Activated CD4-positive, CD25-positive, alpha-beta regulatory T cell (primary cell): ENCODE results near the gene PLIN5.

ENCODE experiments used
- DNase-seq, 4 experiments: peaks; one replicate each; lab custom pipeline; 2025; lab: John Stamatoyannopoulos, UW

Gene PLIN5

DNA sequence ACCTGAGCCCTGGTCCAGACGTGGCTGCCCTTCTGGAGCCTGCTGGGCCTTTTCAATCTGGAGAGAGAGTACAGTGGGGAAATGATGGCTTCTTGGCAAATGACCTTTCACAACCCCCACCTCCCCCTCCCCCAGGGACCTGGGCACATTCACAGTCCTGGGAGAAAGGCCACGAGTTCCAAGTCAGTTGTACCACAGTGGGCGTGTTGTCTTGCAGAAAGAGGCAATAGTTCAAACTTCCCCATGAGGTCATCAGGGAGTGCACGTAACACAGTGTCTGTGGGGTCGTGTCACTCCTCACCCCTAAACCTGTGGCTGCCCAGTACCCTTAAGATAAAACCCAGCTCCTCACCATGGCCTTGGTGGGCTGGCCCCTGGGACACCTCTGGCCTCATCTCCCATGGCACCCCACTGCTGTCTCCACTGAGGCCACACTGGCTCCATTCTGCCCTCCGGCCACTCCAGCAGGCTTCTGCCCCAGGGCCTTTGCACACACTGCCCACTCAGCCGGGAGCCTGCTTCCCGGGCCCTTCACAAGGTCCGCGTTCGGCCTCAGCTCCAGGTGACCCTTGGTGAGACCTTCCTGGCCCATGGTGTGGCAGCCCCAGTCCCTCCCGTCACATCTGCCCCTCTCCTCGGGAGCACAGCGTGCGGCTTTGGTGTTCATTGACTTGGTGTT is 30.0 kb downstream of the PLIN5 start:
- no peak for DNase-seq

- no peak for DNase-seq
Measured at GRCh38 chr19:4504297-4504701, 30.7 kb downstream of the PLIN5 start.

DNA sequence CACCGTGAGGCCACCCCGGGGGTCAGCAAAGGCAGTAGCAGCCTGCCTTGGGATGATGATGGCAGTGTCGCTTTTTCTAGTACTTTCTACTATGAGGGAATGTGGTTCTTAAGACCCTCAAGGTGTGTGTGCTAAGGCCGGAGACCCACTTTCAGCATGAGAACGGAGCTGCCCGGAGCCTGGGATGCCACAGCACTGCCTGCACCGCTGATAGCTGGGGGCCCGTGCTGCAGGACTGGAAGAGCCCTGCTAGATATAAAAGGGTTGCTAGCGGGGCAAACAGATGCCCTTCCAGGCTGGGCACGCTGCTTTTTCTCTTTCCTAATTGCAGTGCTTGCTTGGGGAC is 31.2 kb downstream of the PLIN5 start:
- no peak for DNase-seq

- no peak for DNase-seq
Measured at GRCh38 chr19:4503132-4503824, 31.7 kb downstream of the PLIN5 start.

DNA sequence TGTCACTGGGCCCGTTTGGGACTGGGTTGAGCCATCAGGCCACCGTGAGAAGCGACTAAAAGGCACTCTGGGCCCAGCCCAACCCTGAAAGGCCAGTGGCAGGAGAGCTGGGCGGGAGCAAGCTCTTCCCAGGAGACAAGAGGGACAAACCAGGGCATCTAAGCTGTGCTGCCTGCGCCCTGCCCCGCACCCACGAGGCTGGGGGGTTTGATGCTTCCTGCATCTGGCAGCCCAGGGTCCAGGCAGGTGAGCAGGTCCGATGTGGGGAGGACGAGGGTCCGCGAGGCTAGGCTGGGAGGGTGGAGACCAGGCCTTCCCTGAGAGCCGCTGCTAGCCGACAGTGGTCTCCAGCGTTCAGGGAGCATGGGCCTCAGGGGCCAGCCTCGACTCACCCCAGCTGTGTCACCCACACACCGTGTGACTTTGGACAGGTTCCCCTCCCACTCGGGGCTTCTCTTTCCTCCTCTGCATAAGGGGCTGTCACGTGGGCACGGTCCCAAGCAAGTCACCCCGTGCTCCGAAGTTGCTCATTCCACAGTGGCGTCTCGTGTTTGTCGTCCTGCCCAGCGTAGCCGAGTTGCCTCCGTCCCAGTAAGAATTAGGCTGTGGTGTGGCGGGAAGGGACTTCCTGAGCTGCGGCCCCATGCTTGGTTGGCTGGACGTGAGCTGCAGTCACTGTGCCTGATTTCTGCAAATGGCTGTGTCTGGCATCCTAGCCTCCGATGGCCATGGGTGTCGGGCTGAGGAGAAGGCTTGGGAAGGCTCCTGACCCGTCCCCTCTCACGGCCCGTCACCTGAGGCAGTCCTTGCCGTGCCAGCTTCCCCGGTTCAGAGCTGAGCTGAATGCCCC is 32.5 kb downstream of the PLIN5 start:
- DNase-seq: no peak

DNA sequence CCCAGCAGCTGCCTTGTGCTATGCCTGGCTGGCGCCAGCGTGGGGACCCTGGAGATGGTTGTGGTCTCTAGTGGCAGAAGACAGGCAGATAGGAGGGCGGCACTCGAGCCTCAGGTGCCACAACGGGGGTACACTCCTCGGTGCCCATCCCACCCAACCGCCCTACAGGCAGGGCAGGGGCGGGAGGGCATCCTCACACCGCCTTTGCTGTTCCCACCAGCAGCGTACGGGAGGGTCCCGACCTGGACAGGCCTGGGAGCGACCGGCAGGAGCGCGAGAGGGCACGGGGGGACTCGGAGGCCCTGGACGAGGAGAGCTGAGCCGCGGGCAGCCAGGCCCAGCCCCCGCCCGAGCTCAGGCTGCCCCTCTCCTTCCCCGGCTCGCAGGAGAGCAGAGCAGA is 33.3 kb downstream of the PLIN5 start:
- DNase-seq: no peak

GRCh38 chr19:4500841-4501591 is 34.0 kb downstream of the PLIN5 start:
- no peak for DNase-seq

DNA sequence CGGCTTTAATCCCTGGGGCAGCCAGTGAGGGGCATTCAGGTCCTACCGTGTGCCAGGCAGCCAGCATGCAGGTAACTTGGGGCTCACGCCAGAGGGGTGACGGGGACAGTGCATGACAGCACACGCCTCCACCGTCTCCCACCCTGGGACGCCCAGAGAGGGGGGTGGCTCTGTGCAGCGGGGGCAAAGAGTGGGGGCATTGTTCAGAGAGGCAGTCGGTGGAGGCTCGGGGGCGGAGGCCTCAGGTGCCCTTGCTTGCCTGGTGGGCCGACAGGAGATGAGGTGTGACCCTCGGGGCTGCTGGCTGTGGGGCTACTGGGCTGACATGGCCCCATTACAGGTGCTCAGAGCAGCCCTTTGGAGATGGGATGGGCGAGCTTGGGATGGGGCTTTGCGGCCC is 35.2 kb downstream of the PLIN5 start:
- no peak for DNase-seq

DNA sequence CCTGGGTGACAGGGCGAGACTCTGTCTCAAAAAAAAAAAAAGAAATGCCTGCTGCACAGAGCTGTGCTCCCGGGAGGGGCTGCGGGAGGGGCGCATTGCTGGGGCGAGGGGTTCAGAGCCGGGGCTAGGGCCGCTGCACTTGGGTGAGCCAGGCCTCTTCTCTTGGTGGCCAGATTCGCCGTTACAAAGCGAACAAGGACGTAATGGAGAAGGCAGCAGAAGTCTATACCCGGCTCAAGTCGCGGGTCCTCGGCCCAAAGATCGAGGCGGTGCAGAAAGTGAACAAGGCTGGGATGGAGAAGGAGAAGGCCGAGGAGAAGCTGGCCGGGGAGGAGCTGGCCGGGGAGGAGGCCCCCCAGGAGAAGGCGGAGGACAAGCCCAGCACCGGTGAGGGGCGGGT is 35.7 kb downstream of the PLIN5 start:
- DNase-seq: no peak

DNA sequence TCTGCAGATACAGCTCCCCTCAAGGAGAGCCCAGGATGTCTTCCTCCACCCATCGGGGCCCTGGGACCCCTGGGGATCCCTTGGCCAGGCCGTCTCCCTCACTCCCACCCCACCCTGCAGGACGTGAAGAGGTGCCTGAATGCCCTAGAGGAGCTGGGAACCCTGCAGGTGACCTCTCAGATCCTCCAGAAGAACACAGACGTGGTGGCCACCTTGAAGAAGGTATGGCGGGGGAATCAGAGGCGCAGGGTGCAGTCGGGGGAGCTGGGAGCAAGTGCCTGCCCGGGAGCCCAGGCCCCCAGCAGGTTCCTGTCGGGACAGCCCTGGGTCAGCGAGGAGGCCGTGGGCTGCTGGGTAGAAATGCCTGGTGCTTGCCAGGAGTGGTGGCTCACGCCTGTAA is 36.3 kb downstream of the PLIN5 start:
- no peak for DNase-seq

GRCh38 chr19:4497770-4498389 is 37.1 kb downstream of the PLIN5 start:
- no peak for DNase-seq

DNA sequence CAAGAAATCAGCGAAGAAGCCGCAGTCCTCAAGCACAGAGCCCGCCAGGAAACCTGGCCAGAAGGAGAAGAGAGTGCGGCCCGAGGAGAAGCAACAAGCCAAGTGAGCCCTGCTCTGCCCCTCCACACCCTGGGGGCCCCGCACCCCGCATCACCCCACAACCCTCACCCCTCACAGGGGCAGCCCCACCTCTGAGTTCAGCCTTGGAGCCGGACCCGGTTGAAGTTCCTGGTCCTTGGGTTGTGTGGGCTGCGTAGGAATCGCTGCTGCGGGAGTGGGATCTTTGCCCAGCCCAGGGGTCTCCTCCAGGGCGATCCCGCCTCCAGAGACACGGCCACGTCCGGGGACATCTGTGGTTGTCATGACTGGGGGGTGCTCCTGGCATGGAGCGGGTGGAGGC is 38.7 kb downstream of the PLIN5 start:
- no peak for DNase-seq

- no peak for DNase-seq
Measured at GRCh38 chr19:4495471-4495870, 39.6 kb downstream of the PLIN5 start.

DNA sequence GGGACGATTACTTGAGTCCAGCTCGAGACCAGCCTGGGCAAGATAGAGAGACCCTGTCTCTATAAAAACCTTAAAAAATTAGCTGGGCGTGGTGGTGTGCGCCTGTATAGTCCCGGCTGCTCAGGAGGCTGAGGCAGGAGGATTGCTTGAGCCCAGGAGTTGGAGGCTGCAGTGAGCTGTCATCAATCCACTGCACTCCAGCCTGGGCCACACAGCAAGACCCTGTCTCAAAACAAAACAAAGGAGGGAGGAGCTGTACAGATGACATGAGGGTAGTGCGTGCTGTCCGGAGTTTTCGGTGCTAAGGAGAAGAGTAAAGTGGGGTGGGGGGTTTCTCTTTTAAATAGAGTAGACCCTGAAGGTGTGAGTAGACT is 40.3 kb downstream of the PLIN5 start:
- no peak for DNase-seq

GRCh38 chr19:4493929-4494690 is 40.9 kb downstream of the PLIN5 start:
- DNase-seq: no peak

- DNase-seq: no peak
Measured at GRCh38 chr19:4493104-4493928, 41.7 kb downstream of the PLIN5 start.

DNA sequence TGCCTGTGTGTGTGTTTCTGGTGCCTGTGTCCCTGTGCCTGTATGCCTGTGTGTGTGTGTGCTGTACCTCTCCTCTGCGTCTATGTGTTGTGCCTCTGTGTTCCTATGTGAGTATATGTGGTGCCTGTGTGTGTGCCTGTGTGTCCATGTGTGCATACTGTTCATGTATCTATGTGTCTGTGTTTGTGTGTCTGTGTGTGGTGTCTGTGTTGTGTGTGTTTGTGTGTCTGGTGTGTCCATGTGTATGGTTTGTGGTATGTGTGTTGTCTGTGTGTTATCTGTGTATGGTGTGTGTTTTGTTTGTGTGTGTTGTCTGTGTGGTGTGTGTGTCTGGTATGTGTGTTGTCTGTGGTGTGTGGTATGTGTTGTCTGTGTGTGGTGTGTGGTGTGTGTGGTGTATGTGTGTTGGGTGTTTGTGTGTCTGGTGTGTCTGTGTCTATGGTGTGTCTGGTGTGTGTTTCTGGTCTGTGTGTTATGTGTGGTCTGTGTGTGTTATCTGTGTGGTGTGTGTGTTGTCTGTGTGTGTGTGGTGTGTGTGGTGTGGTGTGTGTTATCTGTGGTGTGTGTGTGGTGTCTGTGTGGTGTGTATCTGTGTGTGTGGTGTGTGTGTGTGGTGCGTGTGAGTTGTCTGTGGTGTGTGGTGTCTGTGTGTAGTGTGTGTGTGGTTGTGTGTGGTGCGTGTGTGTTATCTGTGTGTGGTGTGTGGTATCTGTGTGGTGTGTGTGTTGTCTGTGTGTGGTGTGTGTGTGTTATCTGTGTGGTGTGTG is 42.5 kb downstream of the PLIN5 start:
- no peak for DNase-seq

GRCh38 chr19:4491446-4491845 is 43.6 kb downstream of the PLIN5 start:
- DNase-seq: no peak

DNA sequence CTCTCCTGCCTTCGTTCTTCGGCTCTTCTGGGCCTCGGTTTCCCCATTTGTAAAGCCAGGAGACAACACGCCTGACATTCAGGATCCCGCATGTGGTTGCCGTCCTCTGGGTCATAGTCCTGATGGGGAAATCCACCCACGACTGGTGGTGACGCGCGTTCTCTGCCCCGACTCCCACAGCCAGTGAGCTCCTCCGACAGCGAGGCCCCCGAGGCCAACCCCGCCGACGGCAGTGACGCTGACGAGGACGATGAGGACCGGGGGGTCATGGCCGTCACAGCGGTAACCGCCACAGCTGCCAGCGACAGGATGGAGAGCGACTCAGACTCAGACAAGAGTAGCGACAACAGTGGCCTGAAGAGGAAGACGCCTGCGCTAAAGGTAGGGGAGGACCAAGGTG is 46.5 kb downstream of the PLIN5 start:
- no peak for DNase-seq

DNA sequence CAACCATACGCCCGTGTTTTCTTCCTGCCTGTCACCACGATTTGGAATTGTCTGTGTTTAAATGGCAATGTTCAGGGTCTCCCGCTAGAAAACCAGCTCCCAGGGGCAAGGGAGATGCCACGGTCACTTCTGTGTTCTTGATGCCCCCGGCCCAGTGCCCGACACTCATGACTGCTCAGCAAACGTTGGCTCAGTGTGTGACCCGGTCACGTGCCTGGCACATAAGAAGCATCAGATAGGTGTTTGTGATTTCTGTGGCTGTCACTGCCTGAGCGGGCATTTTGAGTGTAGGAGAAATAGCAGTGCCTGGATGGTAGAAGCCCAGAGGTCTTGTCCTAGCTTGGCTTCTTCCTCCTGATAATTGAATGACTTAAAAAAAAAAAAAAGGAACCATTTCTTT is 47.5 kb downstream of the PLIN5 start:
- DNase-seq: no peak
